Measurements from ENCODE around the gene CRTC3. TPM values are rescaled to one million over a fixed set of nuclear protein-coding genes. Genes with fewer than 3 reads are reported as not detected.

Gene CRTC3
- total RNA-seq, 4 donors from 2014 or later = 19.8 to 33.1 (median 25.9) TPM

- no peak overlapping the region for H3K27ac ChIP-seq
- TF ChIP-seq POLR2A (IDR thresholded peaks at IDR 0.05) = no peak
- no peak for TF ChIP-seq CTCF (IDR thresholded peaks at IDR 0.05)
- DNase-seq = no peak
- no peaks in the 10 kb centered on the region for H3K27me3 ChIP-seq
- H3K4me1 ChIP-seq = no peaks in the 10 kb centered on the region
- peaks cover 0 to 100% (median 0%) of the 10 kb centered on the region in 3 donors for H3K36me3 ChIP-seq
- no peak overlapping the region for H3K4me3 ChIP-seq
- no peaks in the 10 kb centered on the region for H3K9me3 ChIP-seq
Observed at GRCh38 chr15:90487186-90487585, 42.5 kb upstream of the CRTC3 start.

- DNase-seq = no peak
- H3K4me1 ChIP-seq = no peaks in the 10 kb centered on the region
- H3K27ac ChIP-seq = no peak overlapping the region
- H3K4me3 ChIP-seq = no peak overlapping the region
- no peaks in the 10 kb centered on the region for H3K27me3 ChIP-seq
- H3K36me3 ChIP-seq = peaks cover 0 to 100% (median 0%) of the 10 kb centered on the region in 3 donors
- TF ChIP-seq POLR2A (IDR thresholded peaks at IDR 0.05) (no peak), CTCF (IDR thresholded peaks at IDR 0.05) (no peak)
- no peaks in the 10 kb centered on the region for H3K9me3 ChIP-seq
Observed at GRCh38 chr15:90489514-90489913, 40.2 kb upstream of the CRTC3 start.

GRCh38 chr15:90489944-90490343, 39.8 kb upstream of the CRTC3 start:
- Histone ChIP-seq H3K27me3 (no peaks in the 10 kb centered on the region), H3K4me1 (no peaks in the 10 kb centered on the region), H3K36me3 (peaks cover 0 to 100% (median 0%) of the 10 kb centered on the region in 3 donors), H3K4me3 (no peak overlapping the region), H3K27ac (no peak overlapping the region), H3K9me3 (no peaks in the 10 kb centered on the region)
- TF ChIP-seq CTCF (IDR thresholded peaks at IDR 0.05) (no peak), POLR2A (IDR thresholded peaks at IDR 0.05) (no peak)
- no peak for DNase-seq

GRCh38 chr15:90493647-90494046, 36.1 kb upstream of the CRTC3 start:
- H3K27me3 ChIP-seq = no peaks in the 10 kb centered on the region
- peaks cover 0 to 98% (median 0%) of the 10 kb centered on the region in 3 donors for H3K36me3 ChIP-seq
- TF ChIP-seq CTCF (IDR thresholded peaks at IDR 0.05) (no peak), POLR2A (IDR thresholded peaks at IDR 0.05) (no peak)
- H3K27ac ChIP-seq = no peak overlapping the region
- no peaks in the 10 kb centered on the region for H3K9me3 ChIP-seq
- DNase-seq = no peak
- H3K4me1 ChIP-seq = no peaks in the 10 kb centered on the region
- H3K4me3 ChIP-seq = no peak overlapping the region

GRCh38 chr15:90495067-90495466, 34.7 kb upstream of the CRTC3 start:
- Histone ChIP-seq H3K27ac (no peak overlapping the region), H3K4me1 (no peaks in the 10 kb centered on the region), H3K36me3 (peaks cover 0 to 98% (median 0%) of the 10 kb centered on the region in 3 donors), H3K4me3 (no peak overlapping the region), H3K27me3 (no peaks in the 10 kb centered on the region), H3K9me3 (no peaks in the 10 kb centered on the region)
- TF ChIP-seq POLR2A (IDR thresholded peaks at IDR 0.05) (no peak), CTCF (IDR thresholded peaks at IDR 0.05) (no peak)
- DNase-seq = no peak

- no peak overlapping the region for H3K4me3 ChIP-seq
- no peak overlapping the region for H3K27ac ChIP-seq
- H3K36me3 ChIP-seq = peaks cover 0 to 98% (median 0%) of the 10 kb centered on the region in 3 donors
- no peak for TF ChIP-seq POLR2A (IDR thresholded peaks at IDR 0.05)
- no peak for TF ChIP-seq CTCF (IDR thresholded peaks at IDR 0.05)
- no peaks in the 10 kb centered on the region for H3K27me3 ChIP-seq
- H3K4me1 ChIP-seq = no peaks in the 10 kb centered on the region
- DNase-seq = no peak
- no peaks in the 10 kb centered on the region for H3K9me3 ChIP-seq
Observed at GRCh38 chr15:90496791-90497190, 32.9 kb upstream of the CRTC3 start.

All from Peyer's patch (tissue), 4 donors.